HG03378 (cell line): ENCODE measurements around the gene TMEM98.
"Not testable (repeated sequence)": the region's sequence is repeated elsewhere in the genome, so short reads cannot be mapped to it uniquely, and the experiment has no call there.

Experiments
- ATAC-seq: cut with Tn5 transposase; IDR thresholded peaks from one replicate; pipeline ENCODE4 v1.9.1; 2021; ENCODE audit warnings: mild to moderate bottlenecking, moderate library complexity; ENCODE audit not compliant: unreplicated experiment

Gene TMEM98, protein sequence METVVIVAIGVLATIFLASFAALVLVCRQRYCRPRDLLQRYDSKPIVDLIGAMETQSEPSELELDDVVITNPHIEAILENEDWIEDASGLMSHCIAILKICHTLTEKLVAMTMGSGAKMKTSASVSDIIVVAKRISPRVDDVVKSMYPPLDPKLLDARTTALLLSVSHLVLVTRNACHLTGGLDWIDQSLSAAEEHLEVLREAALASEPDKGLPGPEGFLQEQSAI

DNA sequence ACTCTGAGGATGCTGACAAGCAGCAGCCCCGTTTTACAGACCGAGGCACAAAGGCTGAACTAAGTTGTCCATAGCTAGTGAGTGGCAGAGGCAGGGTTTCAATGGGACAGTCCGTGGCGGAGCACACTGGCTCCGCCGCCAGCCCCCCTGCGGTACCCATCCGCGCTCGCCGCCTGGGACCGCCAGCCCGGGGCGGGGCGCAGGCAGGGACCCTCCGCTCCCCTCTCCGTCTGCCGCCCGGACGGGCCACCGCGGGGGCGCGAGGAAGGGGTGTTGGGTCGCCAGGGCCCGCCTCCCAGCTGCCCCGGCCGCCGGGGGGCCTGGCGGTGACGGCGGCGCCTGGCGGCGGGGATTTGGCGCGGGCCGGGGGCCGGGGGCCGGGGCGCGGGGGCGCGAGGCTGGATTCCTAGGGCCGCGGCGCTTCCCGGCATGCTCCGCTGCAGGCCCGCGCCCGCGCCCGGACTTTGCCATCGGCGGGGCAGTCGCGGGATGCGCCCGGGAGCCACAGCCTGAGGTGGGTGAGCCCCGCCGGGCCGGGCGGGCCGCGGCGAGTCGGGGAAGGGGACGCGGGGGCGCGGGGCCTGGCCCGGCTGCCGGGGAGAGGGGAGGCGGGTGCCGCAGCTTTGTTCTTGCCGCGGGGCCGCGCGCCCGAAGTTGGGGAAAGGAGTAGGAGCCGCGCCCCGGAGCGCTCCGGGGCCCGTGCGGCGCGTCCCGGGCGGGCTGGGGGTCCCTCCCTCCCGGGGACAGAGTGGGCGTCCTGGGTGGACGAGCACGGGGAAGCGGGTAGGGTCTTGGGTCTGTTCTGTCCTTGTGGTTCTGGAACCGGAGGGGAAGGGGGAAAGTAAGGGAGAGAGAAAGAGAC is at the start of gene TMEM98:
TSS of gene TMEM98 (plus strand) at position 430 of the 862 bp plus-strand sequence. CDS start 3,376 bp downstream, outside the sequence.
- no peak for ATAC-seq

DNA sequence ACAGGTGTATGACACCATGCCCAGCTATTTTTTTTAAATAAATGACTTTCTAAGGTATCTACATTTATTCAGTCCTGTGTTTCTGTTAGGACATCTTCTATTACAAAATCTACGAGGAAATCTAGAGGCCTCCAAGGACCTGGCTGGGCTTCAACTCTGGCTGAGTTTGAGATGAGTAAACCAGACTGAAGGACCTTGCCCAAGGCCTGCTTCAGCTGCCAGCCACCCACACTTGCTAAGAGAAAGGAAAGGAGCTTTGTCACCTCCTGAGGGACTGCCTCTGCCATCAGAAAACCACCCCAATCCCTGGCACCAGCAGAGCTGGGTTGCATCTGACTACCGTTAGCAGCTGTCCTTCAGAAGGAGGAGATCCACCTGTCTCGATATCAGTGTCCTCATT is 49.7 kb upstream of the TMEM98 start:
- no peak for ATAC-seq

DNA sequence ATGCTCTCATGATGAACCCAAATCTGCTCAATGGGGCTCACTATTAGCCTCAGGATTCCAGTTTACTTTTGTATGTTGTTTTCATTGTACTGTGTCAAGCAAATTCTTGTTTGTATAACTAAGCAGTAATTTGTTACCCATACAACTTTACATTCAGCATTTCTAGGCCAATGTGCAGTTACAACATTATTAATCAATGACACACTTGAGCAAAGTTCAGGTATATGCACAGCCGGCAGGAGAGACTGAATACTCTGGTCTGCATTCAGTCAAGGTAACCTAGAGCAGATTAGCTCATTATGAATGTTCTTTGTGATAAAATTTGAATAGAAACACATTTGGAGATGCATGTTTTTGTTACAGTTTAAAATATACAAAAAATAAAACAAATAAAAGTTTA is 48.8 kb upstream of the TMEM98 start:
- no peak for ATAC-seq

DNA sequence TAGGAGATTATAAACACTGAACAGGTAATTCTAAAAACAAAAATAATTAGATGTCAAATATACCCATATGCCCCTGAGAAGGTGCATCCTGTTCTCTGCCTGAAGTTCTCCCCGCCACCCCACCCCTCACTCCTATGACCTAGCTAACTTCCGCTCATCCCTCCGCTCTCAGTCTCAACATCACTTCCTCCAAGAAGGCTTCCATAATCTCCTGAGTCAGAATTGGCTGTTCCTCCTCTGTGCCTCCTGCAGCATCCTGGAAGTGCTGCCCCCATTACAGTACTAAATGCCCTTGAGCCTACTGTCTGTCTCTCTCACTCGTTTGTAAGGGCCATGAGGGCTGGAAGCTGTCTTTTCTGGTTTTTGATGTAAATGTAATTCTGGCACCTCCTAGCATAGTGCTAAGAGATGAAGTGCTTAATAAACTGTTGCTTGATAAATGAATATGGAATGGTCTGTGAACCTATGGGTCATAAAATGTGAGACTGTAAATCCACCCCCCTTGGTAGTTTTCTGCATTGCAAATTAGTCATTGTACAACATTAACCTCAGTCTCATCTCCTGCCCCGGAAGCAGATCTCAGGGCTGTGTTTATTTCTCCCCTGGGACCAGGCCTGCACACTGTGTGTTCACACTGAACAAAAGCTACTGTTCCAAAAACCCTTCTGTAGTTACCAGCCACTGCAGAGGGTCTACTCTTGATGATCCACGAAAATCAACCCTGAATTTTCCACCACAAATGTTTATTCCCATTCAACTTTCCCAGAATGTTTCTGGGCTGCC is 47.1 kb upstream of the TMEM98 start:
- ATAC-seq: no peak

DNA sequence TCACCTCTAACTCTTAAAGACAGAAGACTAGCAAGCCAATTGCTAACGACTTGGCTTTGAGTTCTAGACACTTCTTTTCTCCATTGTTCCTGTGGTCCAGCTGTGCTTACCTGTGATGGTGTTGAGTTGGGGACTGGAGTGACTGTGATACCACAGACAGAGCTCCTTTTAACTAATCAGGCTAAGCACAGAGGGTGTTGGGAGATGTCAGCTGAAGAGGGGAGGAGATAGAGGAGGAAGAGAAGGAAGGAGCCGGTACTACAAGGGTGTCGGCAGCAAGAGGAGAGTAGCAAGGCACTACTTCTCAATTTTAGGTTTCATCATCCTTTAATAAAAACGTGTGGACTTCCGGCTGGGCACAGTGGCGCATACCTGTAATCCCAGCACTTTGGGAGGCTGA is 45.9 kb upstream of the TMEM98 start:
- no peak for ATAC-seq

DNA sequence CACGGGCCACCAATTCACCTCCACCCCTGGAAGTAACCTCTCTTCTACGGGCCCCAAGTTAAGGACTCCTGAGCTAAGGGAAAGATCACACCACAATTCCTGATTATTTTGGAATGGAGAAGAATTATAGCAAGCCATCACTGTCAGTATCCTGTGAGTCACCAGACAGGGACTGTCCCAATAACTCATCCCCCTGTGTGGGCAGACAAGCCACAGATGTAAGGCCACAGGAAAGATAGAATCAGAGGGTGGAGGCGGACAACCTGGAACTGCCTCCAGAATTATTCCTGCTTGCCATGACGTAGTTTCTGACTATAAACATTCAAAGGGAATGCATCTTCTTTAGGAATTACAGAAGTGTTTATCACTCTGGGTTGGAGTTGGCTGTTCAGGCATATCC is 45.2 kb upstream of the TMEM98 start:
- no peak for ATAC-seq

DNA sequence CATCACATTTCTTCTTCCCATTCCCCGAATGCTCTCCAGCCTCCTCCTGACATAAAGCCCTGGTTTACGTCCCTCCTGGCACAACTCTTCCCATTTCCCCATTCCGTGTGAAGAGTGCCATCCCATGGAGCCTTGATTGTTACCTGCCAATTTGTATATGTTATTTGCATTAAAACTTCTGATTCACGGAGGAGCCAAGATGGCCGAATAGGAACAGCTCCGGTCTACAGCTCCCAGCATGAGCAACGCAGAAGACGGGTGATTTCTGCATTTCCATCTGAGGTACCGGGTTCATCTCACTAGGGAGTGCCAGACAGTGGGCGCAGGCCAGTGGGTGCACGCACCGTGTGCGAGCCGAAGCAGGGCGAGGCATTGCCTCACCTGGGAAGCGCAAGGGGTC is 41.0 kb upstream of the TMEM98 start:
- not testable (repeated sequence) for ATAC-seq

DNA sequence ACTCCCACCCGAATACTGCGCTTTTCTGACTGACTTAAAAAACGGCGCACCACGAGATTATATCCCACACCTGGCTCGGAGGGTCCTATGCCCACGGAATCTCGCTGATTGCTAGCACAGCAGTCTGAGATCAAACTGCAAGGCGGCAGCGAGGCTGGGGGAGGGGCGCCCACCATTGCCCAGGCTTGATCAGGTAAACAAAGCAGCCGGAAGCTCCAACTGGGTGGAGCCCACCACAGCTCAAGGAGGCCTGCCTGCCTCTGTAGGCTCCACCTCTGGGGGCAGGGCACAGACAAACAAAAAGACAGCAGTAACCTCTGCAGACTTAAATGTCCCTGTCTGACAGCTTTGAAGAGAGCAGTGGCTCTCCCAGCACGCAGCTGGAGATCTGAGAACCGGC is 40.5 kb upstream of the TMEM98 start:
- not testable (repeated sequence) for ATAC-seq

DNA sequence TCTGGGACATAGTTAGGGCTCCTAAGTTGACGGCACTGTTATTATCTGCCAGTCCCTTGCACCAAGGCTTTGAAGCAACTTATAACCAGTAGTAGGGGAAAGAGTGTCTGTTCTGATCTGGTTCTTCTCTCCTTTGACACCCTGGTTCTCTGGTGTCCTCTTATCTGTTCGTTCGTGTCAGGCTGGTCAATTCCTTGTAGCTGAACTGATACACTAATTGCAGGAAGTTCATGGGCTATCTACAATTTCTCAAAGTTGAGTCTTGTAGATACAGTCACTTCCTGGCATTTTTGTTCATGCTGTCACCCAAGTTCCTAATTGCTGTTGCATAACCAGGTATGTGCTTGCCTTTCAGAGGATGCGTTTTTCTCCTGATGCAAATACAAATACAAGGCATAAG is 33.7 kb upstream of the TMEM98 start:
- ATAC-seq: no peak

DNA sequence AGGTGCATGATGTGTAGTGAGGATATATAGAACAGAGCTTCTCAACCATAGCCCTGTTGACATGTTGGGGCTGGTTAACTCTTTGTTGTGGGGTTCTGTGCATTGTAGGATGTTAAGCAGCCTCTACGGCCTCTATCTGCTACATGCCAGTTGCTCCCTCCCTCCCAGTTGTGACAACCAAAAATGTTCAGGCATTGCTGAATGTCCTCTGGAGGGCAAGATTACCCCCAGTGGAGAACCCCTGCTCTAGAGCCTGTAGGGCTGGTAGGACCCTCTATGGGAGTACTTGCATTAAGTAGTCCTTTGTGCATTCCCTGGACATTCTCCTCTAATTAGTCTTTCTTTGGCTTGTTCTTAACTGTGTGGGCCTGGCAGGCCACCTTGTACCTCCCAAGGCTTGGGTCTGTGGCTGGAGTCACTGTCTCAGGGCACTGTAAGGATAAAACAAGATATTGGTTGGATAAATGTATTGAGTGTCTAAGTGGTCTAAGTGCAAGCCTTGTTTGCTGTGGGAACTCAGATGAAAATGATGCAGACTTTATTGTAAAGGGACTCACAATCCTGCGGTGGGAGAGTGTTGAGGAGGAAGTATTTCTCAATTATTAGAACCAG is 31.2 kb upstream of the TMEM98 start:
- no peak for ATAC-seq

DNA sequence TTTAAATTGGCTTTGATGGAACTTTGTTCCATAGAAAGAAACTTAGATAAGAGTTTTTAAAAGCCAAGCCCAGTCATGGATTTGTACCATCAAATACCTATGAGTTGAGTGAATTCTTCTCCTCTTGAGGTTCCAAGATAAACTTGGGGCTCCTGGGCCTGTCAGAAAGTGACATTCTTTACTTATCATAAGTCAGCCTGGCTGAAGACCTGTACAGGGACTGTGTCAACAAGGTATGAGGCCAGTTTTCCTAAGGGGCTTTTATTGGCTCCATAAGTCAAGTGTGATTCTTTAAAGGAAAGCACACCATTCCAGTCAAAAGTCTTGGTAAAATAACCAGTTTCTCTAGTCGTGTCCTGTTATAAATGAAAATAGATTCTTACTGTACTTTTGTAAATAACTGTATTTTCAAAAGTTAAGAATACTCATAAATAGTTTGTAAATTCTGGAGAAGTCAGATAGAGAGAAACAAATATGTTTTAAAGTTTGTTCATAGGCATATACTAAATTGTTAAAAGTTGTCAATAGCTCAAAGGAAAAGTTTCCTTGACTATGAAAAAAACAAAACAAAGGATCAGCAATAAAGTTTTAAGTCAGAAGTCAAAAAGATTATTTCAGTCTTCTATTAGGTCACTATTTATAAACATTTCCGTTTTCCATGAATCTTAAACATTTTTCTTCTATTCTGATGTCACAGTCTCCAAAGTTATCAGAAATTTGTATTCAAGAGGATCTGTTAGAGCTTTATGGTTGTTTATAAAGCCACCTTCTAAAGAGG is 28.5 kb upstream of the TMEM98 start:
- ATAC-seq: no peak

DNA sequence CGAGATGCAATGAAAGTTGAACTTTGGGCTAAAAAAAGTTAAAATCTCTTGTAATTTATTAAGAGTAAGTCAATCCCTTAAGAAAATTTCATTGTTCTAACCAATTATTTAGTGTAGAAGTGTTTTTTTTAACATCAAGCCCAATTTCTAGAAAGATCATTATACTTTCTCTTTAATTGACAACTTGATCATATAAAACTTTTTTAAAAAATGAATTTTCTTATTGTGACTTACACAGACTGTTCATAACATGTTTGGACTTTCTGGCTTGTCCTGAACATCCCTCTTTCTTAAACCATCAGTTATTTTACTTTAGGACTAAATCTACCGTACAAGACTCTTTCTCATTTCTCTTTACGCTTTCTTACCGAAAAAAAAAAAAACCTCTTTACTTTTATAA is 26.2 kb upstream of the TMEM98 start:
- no peak for ATAC-seq

DNA sequence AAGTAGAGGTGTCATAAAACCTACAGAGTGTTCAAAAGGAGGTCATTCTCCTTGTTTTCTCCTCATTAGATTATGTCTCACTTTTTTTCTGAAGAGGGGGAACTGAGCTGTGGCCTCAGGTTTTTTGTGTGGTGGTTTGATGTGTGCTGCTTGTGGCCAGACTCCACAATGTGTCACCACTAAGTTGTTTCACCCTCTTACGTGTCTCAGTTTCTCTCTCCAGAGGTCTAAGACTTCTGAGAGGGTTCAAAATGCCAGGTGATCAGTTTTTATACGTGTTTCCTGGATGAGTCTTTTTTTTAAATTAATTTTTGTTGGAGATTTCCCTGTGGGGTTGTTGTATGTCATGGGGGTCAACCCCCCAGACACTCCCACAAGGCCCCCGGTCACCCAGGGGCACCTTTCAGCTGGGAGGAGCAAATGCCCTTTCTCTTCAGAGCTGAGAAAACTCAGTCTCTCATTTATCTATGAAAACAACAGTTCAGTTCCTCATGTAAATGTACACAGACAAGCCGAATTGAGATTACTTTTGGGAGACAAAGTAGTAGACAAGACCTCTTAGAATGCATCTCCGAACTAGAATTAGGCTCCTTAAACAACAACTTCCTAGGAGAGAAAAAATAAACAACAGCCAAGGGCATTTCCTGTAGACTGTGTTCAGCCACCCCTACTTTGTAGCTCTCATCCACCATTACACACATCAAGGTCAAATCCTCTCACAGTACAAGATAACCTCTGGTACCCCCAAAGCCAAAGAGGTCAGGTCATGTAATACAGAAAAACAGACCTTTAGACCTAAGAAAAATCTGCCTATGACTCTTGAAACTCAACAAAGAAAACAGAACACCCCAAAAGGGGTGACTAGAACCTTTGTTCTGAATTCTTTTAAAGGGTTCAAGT is 23.9 kb upstream of the TMEM98 start:
- ATAC-seq: no peak

DNA sequence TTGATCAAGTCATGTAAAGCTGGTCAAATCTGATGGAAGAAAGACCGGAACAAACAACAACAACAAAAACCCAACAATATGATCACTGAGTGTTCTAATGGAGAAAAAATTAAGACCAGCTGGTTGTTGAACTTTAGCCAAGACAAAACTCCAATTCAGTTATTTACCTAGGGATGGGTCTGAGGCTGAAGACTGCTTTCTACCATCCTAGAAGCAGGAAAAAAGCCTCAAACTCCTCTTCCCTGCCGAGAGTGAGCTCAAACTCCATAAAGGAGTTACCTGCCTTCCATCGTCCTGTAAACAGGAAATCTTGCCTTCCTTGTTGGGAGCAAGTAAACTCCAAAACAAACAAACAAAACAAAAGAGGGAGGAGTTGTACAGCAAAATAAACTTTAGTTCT is 23.1 kb upstream of the TMEM98 start:
- no peak for ATAC-seq

DNA sequence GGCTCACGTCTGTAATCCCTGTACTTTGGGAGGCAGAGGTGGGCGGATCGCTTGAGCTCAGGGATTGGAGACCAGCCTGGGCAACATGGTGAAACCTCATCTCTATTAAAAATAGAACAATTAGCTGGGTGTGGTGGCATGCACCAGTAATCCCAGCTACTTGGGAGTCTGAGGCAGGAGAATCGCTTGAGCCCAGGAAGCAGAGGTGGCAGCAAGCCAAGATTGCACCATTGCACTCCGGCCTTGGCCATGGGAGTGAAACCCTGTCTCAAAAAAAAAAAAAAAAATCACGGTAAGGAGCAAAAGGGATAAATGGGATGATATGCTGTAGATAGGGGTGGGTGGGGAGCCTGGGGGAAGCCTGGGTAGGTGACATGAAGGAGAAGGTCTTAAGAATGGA is 20.4 kb upstream of the TMEM98 start:
- no peak for ATAC-seq

DNA sequence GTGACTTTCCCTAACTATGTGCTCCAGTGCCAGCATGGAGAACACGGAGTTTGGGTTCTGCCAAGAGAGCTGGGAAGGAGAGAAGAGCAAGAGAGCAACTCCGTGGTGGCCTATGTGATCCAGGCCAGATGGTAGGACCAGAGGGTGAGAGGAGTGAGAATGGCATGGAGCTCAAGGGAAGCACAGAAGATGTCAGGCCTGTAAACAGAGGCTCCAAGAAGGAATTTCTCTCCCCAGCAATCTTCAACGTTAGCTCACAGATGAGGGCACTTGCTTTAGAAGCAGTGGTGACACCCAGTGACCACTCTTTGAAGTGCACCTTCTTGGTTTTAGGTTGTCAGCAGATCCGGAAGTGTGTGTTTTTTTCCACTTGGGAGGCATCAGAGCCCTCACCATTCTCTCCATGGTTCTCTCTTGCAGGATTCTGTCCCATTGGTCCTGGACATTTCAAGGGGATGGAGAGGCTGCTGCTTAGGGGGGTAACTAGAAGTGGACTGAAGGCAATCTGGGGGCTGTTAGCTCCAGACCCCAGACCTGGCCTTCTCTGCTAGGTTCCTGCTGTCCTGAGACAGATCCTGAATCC is 18.1 kb upstream of the TMEM98 start:
- ATAC-seq: no peak

DNA sequence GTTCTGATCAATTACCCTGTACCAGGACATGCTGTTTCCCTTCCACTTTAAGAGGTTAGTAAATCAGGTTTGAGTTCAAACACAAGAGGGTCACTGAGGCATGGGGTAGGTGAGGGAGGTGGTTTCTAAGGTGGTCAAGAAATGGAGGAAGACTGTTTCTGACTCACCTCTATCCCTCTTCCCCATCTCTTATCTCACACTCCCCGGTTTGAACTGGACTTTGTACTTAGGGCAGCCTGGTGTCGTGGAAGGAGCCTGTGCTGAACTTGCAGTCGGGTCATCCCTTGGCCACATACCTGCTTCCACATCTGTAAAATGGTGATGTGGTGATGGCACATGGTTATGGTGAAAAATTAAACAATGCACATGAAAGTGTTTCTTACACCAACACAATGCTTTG is 17.2 kb upstream of the TMEM98 start:
- ATAC-seq: no peak

DNA sequence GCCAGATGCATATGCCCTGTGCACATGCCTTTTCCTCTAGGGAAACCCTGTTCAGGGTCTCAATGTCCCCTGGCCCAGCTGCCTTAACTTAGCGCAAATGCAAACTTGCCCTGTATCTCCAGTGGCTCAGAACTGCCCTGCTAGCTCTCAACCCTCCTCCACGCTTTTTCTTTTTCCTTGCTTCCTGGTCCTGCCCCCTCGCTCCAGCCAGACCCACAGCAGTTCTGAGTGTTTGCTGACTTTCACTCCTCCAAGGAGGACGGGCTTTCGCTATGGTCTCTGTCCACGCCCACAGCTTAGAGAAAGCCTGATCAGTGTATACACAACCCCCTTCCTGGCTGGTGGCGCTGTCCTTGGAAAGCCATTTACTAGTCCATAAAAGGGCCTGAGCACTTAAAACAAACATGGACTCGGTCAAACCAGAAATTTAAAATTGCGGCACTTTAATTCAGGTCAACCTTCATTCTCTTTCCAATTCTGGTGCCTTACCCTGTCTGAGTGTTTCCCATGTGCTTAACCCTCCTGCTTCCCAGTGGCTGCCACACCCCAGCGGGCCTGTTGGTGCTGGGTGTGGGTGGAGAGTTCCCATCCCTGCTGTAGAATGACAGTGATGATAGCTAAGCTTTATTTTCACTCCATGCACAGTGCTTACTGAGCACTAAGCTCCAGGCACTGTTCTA is 15.6 kb upstream of the TMEM98 start:
- ATAC-seq: no peak

DNA sequence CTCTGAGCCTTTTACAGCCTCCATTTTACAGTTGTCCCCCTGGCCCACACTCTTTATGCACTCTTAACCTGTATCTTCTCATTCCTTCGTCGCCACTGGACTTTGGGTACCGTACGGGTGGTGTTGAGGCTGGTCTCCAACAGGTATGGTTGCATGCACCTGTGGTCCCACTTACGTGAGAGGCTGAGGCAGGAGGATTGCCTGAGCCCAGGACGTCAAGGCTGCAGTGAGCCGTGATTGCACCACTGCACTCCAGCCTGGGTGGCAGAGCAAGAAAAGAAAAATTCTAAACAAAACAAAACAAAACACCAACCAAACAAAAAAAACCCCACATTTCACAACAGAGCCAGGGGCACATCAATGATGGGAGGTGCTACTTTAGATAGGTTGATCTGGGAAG is 14.4 kb upstream of the TMEM98 start:
- ATAC-seq: no peak
